Kidney (tissue), 14 donors: ENCODE results near the gene UQCC2. TPM values are rescaled to one million over a fixed set of nuclear protein-coding genes. Genes with fewer than 3 reads are reported as not detected.

Source experiments
- DNase-seq, 5 donors: peaks; one replicate each; pipeline ENCODE4 v3.0.0-alpha.2; 2013 to 2020
- FAIRE-seq: peaks from 2 replicates; lab custom pipeline; 2012; peaks lifted over from hg19 to GRCh38; lab: Jason Lieb, UNC
- H3K27ac ChIP-seq, 2 donors: one replicate each; pipeline ENCODE4 v1.7.0; 2013; ENCODE audit warnings: low read depth in 2 of 2, low read length in 2 of 2, inconsistent platforms in 1 of 2
- H3K27me3 ChIP-seq: one replicate; pipeline ENCODE4 v1.7.1; 2013; ENCODE audit warnings: low read length, inconsistent platforms; ENCODE audit not compliant: control insufficient read depth, insufficient read depth
- H3K36me3 ChIP-seq, 3 donors: one replicate each; pipeline versions ENCODE4 v1.7.0 to v1.7.1; 2013; ENCODE audit warnings: low read length in 3 of 3, control low read depth in 1 of 3, inconsistent platforms in 1 of 3; ENCODE audit not compliant: insufficient read depth in 3 of 3, control insufficient read depth in 2 of 3
- H3K4me1 ChIP-seq, 3 donors: one replicate each; pipeline versions ENCODE4 v1.7.0 to v1.7.1; 2013; ENCODE audit warnings: low read length in 3 of 3, inconsistent platforms in 1 of 3, low read depth in 1 of 3; ENCODE audit not compliant: control insufficient read depth in 2 of 3, insufficient read depth in 2 of 3
- H3K4me3 ChIP-seq, 3 donors: one replicate each; pipeline versions ENCODE4 v1.7.0 to v1.8.1; 2013; ENCODE audit warnings: low read length in 3 of 3, control low read depth in 1 of 3, inconsistent platforms in 1 of 3
- H3K9ac ChIP-seq, 3 donors: one replicate each; pipeline versions ENCODE4 v1.7.0 to v1.7.1; 2013; ENCODE audit warnings: low read length in 3 of 3, control low read depth in 1 of 3, inconsistent platforms in 1 of 3
- H3K9me3 ChIP-seq, 3 donors: one replicate each; pipeline versions ENCODE4 v1.7.0 to v1.7.1; 2013; ENCODE audit warnings: low read length in 3 of 3, control low read depth in 1 of 3, inconsistent platforms in 1 of 3; ENCODE audit not compliant: control insufficient read depth in 2 of 3, insufficient read depth in 1 of 3
- intact Hi-C: fragments of 100-400 bp; cut with DNase I; formaldehyde crosslinking; loops from one replicate; pipeline ENCODE4 v1.11.1; 2022
- polyA plus RNA-seq: library from polyadenylated mRNA; stranded (reverse); fragments of 350-450 nt; fragmentation: Illumina TruSeq; extraction: RNeasy Lipid Tissue Mini Kit (QIAGEN cat#74804); gene quantifications from one replicate; pipeline ENCODE4 v1.2.3, GENCODE V29; 2014; ENCODE audit warnings: low read depth, low replicate concordance; ENCODE audit not compliant: insufficient read depth
- total RNA-seq: library from RNA; stranded (reverse); fragmentation: NEBNext Ultra II Directional; extraction: Animal tissue kit (Norgen Biotek cat#: 25700); gene quantifications from one replicate; pipeline ENCODE4 v1.2.1, GENCODE V29; 2021
- TF ChIP-seq, protein P1 (sequence below): IDR thresholded peaks from 3 replicates; pipeline ENCODE4 v1.5.1; 2012; ENCODE audit warnings: mild to moderate bottlenecking, moderate library complexity, borderline replicate concordance; ENCODE audit not compliant: insufficient read depth; ENCODE audit errors: extremely low read depth
- donor health status: control.
- donor health status: control.
- donor health status: control.
- donor health status: control.
- donor health status: control.
- donor health status: DM: yes; HTN: yes; CAD: no.
- donor health status: Normal renal cell carcinoma (clear cell type).

The UQCC2 gene
- total and polyA plus RNA-seq, 2 donors from 2014 or later = 39.6 to 189 TPM

DNA sequence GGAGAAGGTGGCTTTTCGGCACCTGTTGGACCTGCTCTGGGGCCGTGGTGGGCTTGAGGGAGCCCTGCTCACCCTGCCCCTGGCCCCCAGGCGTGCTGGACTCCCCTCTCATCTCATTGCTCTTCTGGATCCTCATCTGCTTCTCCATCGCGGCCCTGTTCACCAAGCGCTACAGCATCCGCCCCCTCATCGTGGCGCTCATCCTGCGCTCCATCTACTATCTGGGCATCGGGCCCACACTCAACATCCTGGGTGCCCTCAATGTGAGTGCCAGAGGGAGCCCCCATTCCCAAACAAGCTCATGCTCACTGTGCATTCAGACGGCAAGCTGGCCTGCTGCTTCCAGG is 22.4 kb downstream of the UQCC2 start:
- Histone ChIP-seq H3K27me3 (no peaks in the 10 kb centered on the region), H3K9ac (no peak overlapping the region), H3K4me3 (no peak overlapping the region), H3K36me3 (peaks cover 0 to 2% (median 2%) of the 10 kb centered on the region in 3 donors), H3K27ac (no peak overlapping the region), H3K9me3 (no peaks in the 10 kb centered on the region), H3K4me1 (peaks cover 0 to 7% (median 0%) of the 10 kb centered on the region in 3 donors)
- FAIRE-seq (no peak), DNase-seq (no peak)
- TF ChIP-seq, protein P1, sequence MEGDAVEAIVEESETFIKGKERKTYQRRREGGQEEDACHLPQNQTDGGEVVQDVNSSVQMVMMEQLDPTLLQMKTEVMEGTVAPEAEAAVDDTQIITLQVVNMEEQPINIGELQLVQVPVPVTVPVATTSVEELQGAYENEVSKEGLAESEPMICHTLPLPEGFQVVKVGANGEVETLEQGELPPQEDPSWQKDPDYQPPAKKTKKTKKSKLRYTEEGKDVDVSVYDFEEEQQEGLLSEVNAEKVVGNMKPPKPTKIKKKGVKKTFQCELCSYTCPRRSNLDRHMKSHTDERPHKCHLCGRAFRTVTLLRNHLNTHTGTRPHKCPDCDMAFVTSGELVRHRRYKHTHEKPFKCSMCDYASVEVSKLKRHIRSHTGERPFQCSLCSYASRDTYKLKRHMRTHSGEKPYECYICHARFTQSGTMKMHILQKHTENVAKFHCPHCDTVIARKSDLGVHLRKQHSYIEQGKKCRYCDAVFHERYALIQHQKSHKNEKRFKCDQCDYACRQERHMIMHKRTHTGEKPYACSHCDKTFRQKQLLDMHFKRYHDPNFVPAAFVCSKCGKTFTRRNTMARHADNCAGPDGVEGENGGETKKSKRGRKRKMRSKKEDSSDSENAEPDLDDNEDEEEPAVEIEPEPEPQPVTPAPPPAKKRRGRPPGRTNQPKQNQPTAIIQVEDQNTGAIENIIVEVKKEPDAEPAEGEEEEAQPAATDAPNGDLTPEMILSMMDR = no peak
- intact Hi-C loops = no loop called here

DNA sequence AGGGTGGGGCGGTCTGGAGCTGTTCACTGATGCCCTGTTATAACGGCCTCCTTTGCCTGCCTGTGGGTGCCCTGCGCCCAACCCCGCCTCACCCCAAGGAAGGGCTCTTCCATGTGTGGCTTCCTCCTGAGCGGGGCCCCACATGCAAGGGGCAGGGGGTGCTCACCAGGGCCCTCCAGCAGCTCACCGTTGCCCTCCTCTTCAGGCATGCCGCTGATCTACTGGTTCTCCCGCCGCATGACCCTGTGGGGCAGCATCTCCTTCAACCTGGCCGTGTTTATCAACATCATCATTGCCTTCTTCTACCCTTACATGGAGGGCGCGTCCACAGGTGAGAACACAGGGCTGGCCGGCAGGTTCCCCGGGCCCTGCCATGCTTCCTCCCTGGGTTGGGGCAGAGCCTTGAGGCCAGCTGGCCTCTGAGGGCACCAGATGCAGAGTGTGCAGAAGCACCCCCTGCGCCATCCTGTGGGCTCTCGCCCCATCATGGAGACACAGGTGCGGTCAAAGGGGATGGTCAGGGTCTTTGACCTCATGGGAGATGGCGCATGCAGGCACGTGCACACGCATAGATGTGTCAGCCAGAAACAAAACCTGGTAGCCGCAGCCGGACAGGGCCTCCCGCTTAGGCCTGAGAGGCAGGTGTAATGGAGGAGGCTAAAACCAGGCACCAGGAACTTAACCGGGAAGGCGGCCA is 22.9 kb downstream of the UQCC2 start:
- peak in 1 of 5 donors; percentile 59 for DNase-seq
- peaks cover 0 to 7% (median 0%) of the 10 kb centered on the region in 3 donors for H3K4me1 ChIP-seq
- peaks cover 0 to 2% (median 2%) of the 10 kb centered on the region in 3 donors for H3K36me3 ChIP-seq
- H3K27me3 ChIP-seq = no peaks in the 10 kb centered on the region
- TF ChIP-seq, protein P1 = no peak
- no peaks in the 10 kb centered on the region for H3K9me3 ChIP-seq
- H3K27ac ChIP-seq = no peak overlapping the region
- intact Hi-C loops = no loop called here
- FAIRE-seq = no peak
- no peak overlapping the region for H3K4me3 ChIP-seq
- H3K9ac ChIP-seq = no peak overlapping the region

DNA sequence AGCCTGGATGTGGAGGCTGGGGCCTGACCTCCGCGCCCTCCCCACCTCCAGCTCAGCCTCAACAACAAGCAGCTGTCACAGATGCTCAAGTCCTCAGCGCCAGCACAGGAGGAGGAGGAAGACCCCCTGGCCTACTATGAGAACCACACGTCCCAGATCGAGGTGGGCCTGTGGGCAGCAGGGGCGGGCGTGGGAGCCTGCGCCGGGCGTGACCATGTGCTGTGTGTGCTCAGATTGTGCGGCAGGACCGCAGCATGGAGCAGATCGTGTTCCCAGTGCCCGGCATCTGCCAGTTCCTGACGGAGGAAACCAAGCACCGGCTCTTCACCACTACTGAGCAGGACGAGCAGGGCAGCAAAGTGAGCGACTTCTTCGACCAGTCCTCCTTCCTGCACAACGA is 23.5 kb downstream of the UQCC2 start:
- no peak overlapping the region for H3K9ac ChIP-seq
- no peaks in the 10 kb centered on the region for H3K27me3 ChIP-seq
- no peaks in the 10 kb centered on the region for H3K9me3 ChIP-seq
- no peak overlapping the region for H3K4me3 ChIP-seq
- H3K27ac ChIP-seq = no peak overlapping the region
- H3K36me3 ChIP-seq = peaks cover 0 to 2% (median 2%) of the 10 kb centered on the region in 3 donors
- TF ChIP-seq, protein P1 = no peak
- peaks cover 0 to 7% (median 0%) of the 10 kb centered on the region in 3 donors for H3K4me1 ChIP-seq
- FAIRE-seq (no peak), DNase-seq (peak in 1 of 5 donors; percentile 55)
- intact Hi-C loops = no loop called here
